HCT116 (cell line): ENCODE data around the gene NELFB. TPM values are rescaled to one million over a fixed set of nuclear protein-coding genes. Genes with fewer than 3 reads are reported as not detected.
"Not testable (repeated sequence)": the region's sequence is repeated elsewhere in the genome, so short reads cannot be mapped to it uniquely, and the experiment has no call there.

Source experiments
- ATAC-seq: fragments of 200-7000 bp; cut with Tn5 transposase; 2 replicates; pipeline ENCODE4 v1.9.1; 2020; ENCODE audit warnings: mild to moderate bottlenecking, moderate library complexity
- BruUV-seq: library from RNA; stranded (reverse); fragments of 400-500 nt; replicated peaks from 2 replicates; lab custom pipeline; 2021; lab: Mats Ljungman, UMichigan
- CTCF ChIA-PET: fragments of 300-600 bp; sonication (Branson Sonifier 250); formaldehyde crosslinking; loops from one replicate; lab custom pipeline; 2021; ENCODE audit warnings: antibody characterized with exemption; lab: Charles Lee
- POLR2A ChIA-PET: fragments of 300-600, 350-600 bp; sonication (Branson Sonifier 250); formaldehyde crosslinking; loops from one replicate; lab custom pipeline; 2021; ENCODE audit warnings: antibody characterized with exemption; lab: Charles Lee
- RAD21 ChIA-PET, 2 experiments: fragments of 300-600 bp; sonication (Branson Sonifier 250); formaldehyde crosslinking; loops; one replicate each; lab custom pipeline; 2023; ENCODE audit warnings: low total read pairs in 2 of 2; ENCODE audit not compliant: uncharacterized antibody in 2 of 2, unreplicated experiment in 2 of 2, low non-redundant PET in 1 of 2; lab: Charles Lee
- DNase-seq: peaks from one replicate; pipeline ENCODE4 v3.0.0-alpha.2; 2010; ENCODE audit warnings: low read depth, low spot score
- H2AFZ ChIP-seq: fragments of 200-600 bp; shearing (Covaris generic), sonication (generic); 2 replicates; pipeline ENCODE4 v1.6.1; 2017; ENCODE audit warnings: low read depth, mixed run types, mixed read lengths, antibody characterized with exemption, low read length; ENCODE audit not compliant: poor library complexity, severe bottlenecking
- H3K27ac ChIP-seq: 2 replicates; pipeline ENCODE4 v1.5.1; 2012; ENCODE audit warnings: low read depth, low read length
- H3K27me3 ChIP-seq: fragments of 200-600 bp; sonication (generic); 2 replicates; pipeline ENCODE4 v1.6.1; 2016; ENCODE audit warnings: mixed run types, low read length, mixed read lengths; ENCODE audit not compliant: insufficient read depth
- H3K36me3 ChIP-seq, 2 experiments: fragments of 200-500 bp in 1 of 2; fragments of 200-600 bp in 1 of 2; sonication (Bioruptor generic) in 1 of 2; sonication (generic) in 1 of 2; 2 replicates each; pipeline versions ENCODE4 v1.5.1 to v1.6.1; 2014 to 2016; ENCODE audit warnings: low read length in 2 of 2, inconsistent platforms in 1 of 2, mixed read lengths in 1 of 2, mixed run types in 1 of 2; ENCODE audit not compliant: insufficient read depth in 2 of 2, control insufficient read depth in 1 of 2
- H3K4me1 ChIP-seq, 2 experiments: fragments of 200-600 bp in 1 of 2; sonication (generic) in 1 of 2; 2 replicates each; pipeline versions ENCODE4 v1.5.1 to v1.6.1; 2012 to 2017; ENCODE audit warnings: low read length in 2 of 2, inconsistent platforms in 1 of 2, mild to moderate bottlenecking in 1 of 2, mixed read lengths in 1 of 2, mixed run types in 1 of 2, moderate library complexity in 1 of 2; ENCODE audit not compliant: insufficient read depth in 2 of 2, control insufficient read depth in 1 of 2
- H3K4me2 ChIP-seq: fragments of 200-600 bp; sonication (generic); 2 replicates; pipeline ENCODE4 v1.6.1; 2017; ENCODE audit warnings: mixed run types, low read length, mixed read lengths
- H3K4me3 ChIP-seq, 2 experiments: fragments of 200-600 bp in 1 of 2; sonication (generic) in 1 of 2; replicated peaks in 1 of 2; 2 replicates each; pipeline ENCODE4 v1.5.1; 2011 to 2016; ENCODE audit warnings: low read length in 2 of 2, control low read depth in 1 of 2, low read depth in 1 of 2, mild to moderate bottlenecking in 1 of 2, mixed read lengths in 1 of 2, mixed run types in 1 of 2
- H3K79me2 ChIP-seq: fragments of 200-600 bp; sonication (generic); 2 replicates; pipeline ENCODE4 v1.6.1; 2017; ENCODE audit warnings: mild to moderate bottlenecking, mixed run types, low read length, moderate library complexity, mixed read lengths; ENCODE audit not compliant: insufficient read depth
- H3K9ac ChIP-seq: fragments of 200-600 bp; sonication (generic); 2 replicates; pipeline ENCODE4 v1.6.1; 2016; ENCODE audit warnings: low read length, mixed read lengths
- H3K9me2 ChIP-seq: fragments of 200-600 bp; sonication (generic), shearing (Covaris generic); 2 replicates; pipeline ENCODE4 v1.6.1; 2017; ENCODE audit warnings: mixed run types, mild to moderate bottlenecking, moderate library complexity; ENCODE audit not compliant: insufficient read depth
- H3K9me3 ChIP-seq, 2 experiments: fragments of 200-500 bp in 1 of 2; fragments of 200-600 bp in 1 of 2; sonication (Bioruptor generic) in 1 of 2; sonication (generic) in 1 of 2; 2 replicates each; pipeline ENCODE4 v1.6.1; 2014 to 2017; ENCODE audit warnings: low read length in 2 of 2, mixed read lengths in 2 of 2, inconsistent platforms in 1 of 2, low read depth in 1 of 2, mild to moderate bottlenecking in 1 of 2, mixed run types in 1 of 2, moderate library complexity in 1 of 2; ENCODE audit not compliant: control insufficient read depth in 1 of 2, insufficient read depth in 1 of 2
- H4K20me1 ChIP-seq: fragments of 200-600 bp; sonication (generic), shearing (Covaris generic); 2 replicates; pipeline ENCODE4 v1.6.1; 2017; ENCODE audit warnings: mixed run types, mild to moderate bottlenecking, moderate library complexity; ENCODE audit not compliant: insufficient read depth
- EGR1 ChIP-seq: IDR thresholded peaks from 2 replicates; pipeline ENCODE4 v1.6.1; 2012; ENCODE audit warnings: low read depth
- EZH2 ChIP-seq: fragments of 200-600 bp; sonication (generic); IDR thresholded peaks from 2 replicates; pipeline ENCODE4 v1.6.1; 2017; ENCODE audit warnings: antibody characterized with exemption, mixed run types
- EZH2phosphoT487 ChIP-seq: fragments of 200-600 bp; IDR thresholded peaks from 2 replicates; pipeline ENCODE4 v1.6.1; 2018; ENCODE audit warnings: antibody characterized with exemption, borderline replicate concordance
- FOSL1 ChIP-seq: IDR thresholded peaks from 2 replicates; pipeline ENCODE4 v1.6.1; 2012; ENCODE audit warnings: low read depth
- POLR2A ChIP-seq: IDR thresholded peaks from 2 replicates; pipeline ENCODE4 v1.7.0; 2011; ENCODE audit warnings: borderline replicate concordance; ENCODE audit not compliant: insufficient read depth, insufficient read length; ENCODE audit errors: extremely low read depth
- SP1 ChIP-seq: IDR thresholded peaks from 2 replicates; pipeline ENCODE4 v1.6.1; 2012; ENCODE audit warnings: low read depth
- SRF ChIP-seq: IDR thresholded peaks from 2 replicates; pipeline ENCODE4 v1.6.1; 2012; ENCODE audit warnings: low read depth
- TCF7L2 ChIP-seq: IDR thresholded peaks from 2 replicates; pipeline ENCODE4 v1.7.0; 2011; ENCODE audit warnings: borderline replicate concordance, inconsistent platforms; ENCODE audit not compliant: insufficient read depth, insufficient read length; ENCODE audit errors: extremely low read depth
- ZFX ChIP-seq: fragments of 450-650 bp; IDR thresholded peaks from 2 replicates; pipeline ENCODE4 v1.6.1; 2017
- ZNF274 ChIP-seq: fragments of 200-500 bp; sonication (Bioruptor generic); IDR thresholded peaks from 2 replicates; pipeline ENCODE4 v1.6.1; 2014; ENCODE audit warnings: mild to moderate bottlenecking, low read depth, low read length, inconsistent platforms
- intact Hi-C: fragments of 100-400 bp; cut with micrococcal nuclease; formaldehyde crosslinking; loops from 2 replicates; pipeline ENCODE4 v1.10.0; 2022
- total RNA-seq: library from RNA; stranded (reverse); gene quantifications from one replicate; pipeline ENCODE4 v1.2.1, GENCODE V29; 2021; ENCODE audit not compliant: unreplicated experiment
- TF ChIP-seq, protein P1 (sequence below), 3 experiments: fragments of 200-600 bp in 1 of 3; sonication (generic) in 1 of 3; IDR thresholded peaks in 2 of 3; conservative IDR thresholded peaks in 1 of 3; 2 replicates each; pipeline ENCODE4 v1.5.1; 2012 to 2017; ENCODE audit warnings: low read depth in 2 of 3, low read length in 2 of 3, antibody characterized with exemption in 1 of 3, borderline replicate concordance in 1 of 3, control low read depth in 1 of 3, mild to moderate bottlenecking in 1 of 3, mixed read lengths in 1 of 3, mixed run types in 1 of 3, moderate library complexity in 1 of 3; ENCODE audit not compliant: insufficient read depth in 1 of 3
- TF ChIP-seq, protein P2 (sequence below): IDR thresholded peaks from 2 replicates; pipeline ENCODE4 v1.6.1; 2012
- TF ChIP-seq, protein P3 (sequence below): IDR thresholded peaks from 2 replicates; pipeline ENCODE4 v1.6.1; 2011; ENCODE audit warnings: mild to moderate bottlenecking, low read length, moderate library complexity; ENCODE audit not compliant: insufficient replicate concordance; ENCODE audit errors: extremely low read depth

NELFB gene
- total RNA-seq, 1 experiment from 2014 or later: 86.4 TPM

DNA sequence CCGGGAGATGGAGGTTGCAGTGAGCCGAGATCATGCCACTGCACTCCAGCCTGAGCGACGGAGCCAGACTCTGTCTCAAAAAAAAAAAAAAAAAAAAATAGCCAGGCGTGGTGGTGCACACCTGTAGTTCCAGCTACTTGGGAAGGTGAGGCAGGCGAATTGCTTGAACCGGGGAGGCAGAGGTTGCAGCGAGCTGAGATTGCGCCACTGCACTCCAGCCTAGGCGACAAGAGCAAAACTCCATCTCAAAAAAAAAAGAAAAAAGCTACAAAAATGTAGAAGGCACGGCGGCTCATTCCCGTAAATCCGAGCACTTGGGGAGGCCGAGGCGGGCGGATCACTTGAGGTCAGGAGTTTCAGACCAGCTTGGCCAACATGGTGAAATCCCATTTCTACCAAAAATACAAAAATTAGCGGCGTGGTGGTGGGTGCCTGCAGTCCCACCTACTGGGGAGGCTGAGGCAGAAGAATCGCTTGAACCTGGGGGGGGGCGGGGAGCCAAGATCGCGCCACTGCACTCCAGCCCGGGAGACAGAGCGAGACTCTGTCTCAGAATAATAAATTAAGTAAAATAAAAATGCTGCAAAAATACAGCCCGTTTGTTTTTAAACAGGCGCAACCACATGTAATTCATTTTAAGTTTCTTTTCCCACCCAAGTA is 15.5 kb upstream of the NELFB start:
- H3K9me3 ChIP-seq, intact Hi-C loops, H3K27me3 ChIP-seq, H2AFZ ChIP-seq, DNase-seq, H3K9me2 ChIP-seq, ATAC-seq: not testable (repeated sequence)
- H3K79me2 ChIP-seq: peaks cover 40% of the 10 kb centered on the region
- ChIA-PET CTCF (interaction anchor here (1.9 kb wide), 1 partner anchor 210 kb away, joined by 4 read pairs; no protein-coding TSS in a partner anchor), RAD21 (interaction anchor here in 1 of 2 experiments (0.7 kb wide), 1 partner anchor 13 kb away, joined by 3 read pairs; the partner anchor contains the start of gene RNF224), POLR2A (interaction anchor here (0.7 to 1.9 kb wide), 12 partner anchors 10 to 169 kb away, joined by 3 to 39 read pairs (median 5); partner anchors contain the start of genes NELFB, NRARP, RNF224 and SAPCD2)
- H4K20me1 ChIP-seq: peaks cover 21% of the 10 kb centered on the region; the same call in 1 of the 2 replicates
- peak overlapping the region; percentile 79 for H3K4me2 ChIP-seq
- H3K36me3 ChIP-seq: peaks cover 11 to 21% of the 10 kb centered on the region in 2 experiments
- peak overlapping the region; percentile 100 for H3K27ac ChIP-seq
- peaks cover 31 to 61% of the 10 kb centered on the region in 2 experiments for H3K4me1 ChIP-seq
- H3K9ac ChIP-seq: peak overlapping the region; percentile 97
- peak overlapping the region; percentile 69 to 73 for H3K4me3 ChIP-seq
- BruUV-seq: TSS peak; percentile 71

DNA sequence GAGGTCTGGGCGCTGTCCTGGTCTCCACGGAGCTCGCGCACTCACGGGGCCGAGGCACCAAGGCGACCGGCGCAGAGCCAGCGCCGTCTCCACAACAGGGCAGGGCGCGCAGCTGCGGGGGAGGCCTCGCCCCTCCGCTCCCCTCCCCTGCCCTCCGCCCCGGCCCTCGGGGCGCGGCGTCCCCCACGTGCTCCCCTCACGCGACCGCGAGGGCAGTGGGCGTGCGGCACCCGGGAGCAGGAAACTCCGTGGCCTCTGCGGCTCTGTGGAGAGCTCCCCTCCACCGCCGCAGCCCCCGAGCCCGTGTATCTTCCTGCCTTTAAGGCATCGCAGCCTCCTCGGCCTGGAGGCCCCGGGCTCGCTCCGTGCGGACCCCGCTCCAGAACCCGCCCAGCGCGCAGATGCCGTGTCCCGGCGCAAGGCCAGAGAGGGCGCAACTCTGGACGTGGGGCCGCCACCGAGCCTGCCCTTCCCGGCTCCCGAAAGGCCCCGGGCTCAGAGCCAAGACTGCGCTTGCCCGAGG is 14.7 kb upstream of the NELFB start:
- POLR2A ChIA-PET: interaction anchor here (0.6 to 1.9 kb wide), 30 partner anchors 9 to 292 kb away, joined by 3 to 39 read pairs (median 5); partner anchors contain the start of genes ANAPC2, DPP7, ENTPD2 and ENTPD8
- TF ChIP-seq TCF7L2: no peak
- TF ChIP-seq, protein P1, sequence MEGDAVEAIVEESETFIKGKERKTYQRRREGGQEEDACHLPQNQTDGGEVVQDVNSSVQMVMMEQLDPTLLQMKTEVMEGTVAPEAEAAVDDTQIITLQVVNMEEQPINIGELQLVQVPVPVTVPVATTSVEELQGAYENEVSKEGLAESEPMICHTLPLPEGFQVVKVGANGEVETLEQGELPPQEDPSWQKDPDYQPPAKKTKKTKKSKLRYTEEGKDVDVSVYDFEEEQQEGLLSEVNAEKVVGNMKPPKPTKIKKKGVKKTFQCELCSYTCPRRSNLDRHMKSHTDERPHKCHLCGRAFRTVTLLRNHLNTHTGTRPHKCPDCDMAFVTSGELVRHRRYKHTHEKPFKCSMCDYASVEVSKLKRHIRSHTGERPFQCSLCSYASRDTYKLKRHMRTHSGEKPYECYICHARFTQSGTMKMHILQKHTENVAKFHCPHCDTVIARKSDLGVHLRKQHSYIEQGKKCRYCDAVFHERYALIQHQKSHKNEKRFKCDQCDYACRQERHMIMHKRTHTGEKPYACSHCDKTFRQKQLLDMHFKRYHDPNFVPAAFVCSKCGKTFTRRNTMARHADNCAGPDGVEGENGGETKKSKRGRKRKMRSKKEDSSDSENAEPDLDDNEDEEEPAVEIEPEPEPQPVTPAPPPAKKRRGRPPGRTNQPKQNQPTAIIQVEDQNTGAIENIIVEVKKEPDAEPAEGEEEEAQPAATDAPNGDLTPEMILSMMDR (IDR thresholded peaks at IDR 0.05 in 2 of 3, conservative IDR thresholded peaks at IDR 0.05 in 1 of 3; ENCODE audit: borderline replicate concordance in 1 of 3, insufficient read depth in 1 of 3, low read depth in 2 of 3, low read length in 2 of 3): no peak
- no peak for TF ChIP-seq EZH2
- TF ChIP-seq ZFX: peak; percentile 97
- no peak for TF ChIP-seq FOSL1
- TF ChIP-seq ZNF274: no peak
- peak; percentile 64 for TF ChIP-seq POLR2A
- TF ChIP-seq, protein P2, sequence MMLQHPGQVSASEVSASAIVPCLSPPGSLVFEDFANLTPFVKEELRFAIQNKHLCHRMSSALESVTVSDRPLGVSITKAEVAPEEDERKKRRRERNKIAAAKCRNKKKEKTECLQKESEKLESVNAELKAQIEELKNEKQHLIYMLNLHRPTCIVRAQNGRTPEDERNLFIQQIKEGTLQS: no peak
- TF ChIP-seq EZH2phosphoT487: no peak
- TF ChIP-seq, protein P3, sequence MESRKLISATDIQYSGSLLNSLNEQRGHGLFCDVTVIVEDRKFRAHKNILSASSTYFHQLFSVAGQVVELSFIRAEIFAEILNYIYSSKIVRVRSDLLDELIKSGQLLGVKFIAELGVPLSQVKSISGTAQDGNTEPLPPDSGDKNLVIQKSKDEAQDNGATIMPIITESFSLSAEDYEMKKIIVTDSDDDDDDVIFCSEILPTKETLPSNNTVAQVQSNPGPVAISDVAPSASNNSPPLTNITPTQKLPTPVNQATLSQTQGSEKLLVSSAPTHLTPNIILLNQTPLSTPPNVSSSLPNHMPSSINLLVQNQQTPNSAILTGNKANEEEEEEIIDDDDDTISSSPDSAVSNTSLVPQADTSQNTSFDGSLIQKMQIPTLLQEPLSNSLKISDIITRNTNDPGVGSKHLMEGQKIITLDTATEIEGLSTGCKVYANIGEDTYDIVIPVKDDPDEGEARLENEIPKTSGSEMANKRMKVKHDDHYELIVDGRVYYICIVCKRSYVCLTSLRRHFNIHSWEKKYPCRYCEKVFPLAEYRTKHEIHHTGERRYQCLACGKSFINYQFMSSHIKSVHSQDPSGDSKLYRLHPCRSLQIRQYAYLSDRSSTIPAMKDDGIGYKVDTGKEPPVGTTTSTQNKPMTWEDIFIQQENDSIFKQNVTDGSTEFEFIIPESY: no peak
- no peak for TF ChIP-seq EGR1
- no peak for TF ChIP-seq SP1
- no peak for TF ChIP-seq SRF

More for the DNA sequence above, 14.7 kb upstream of the NELFB start:
- no peak overlapping the region for H2AFZ ChIP-seq
- no peaks in the 10 kb centered on the region for H3K9me3 ChIP-seq
- ChIA-PET CTCF (interaction anchor here (1.0 to 1.9 kb wide), 5 partner anchors 14 to 211 kb away, joined by 3 to 10 read pairs (median 5); partner anchors contain the start of gene MAN1B1), RAD21 (no interaction called here)
- no TSS peak for BruUV-seq
- ATAC-seq: peak; percentile 37
- no peaks in the 10 kb centered on the region for H3K27me3 ChIP-seq
- H4K20me1 ChIP-seq: peaks cover 21% of the 10 kb centered on the region; the same call in 1 of the 2 replicates
- H3K4me1 ChIP-seq: peaks cover 31 to 61% of the 10 kb centered on the region in 2 experiments
- H3K4me2 ChIP-seq: peak overlapping the region; percentile 79
- H3K36me3 ChIP-seq: peaks cover 11 to 21% of the 10 kb centered on the region in 2 experiments
- H3K9me2 ChIP-seq: no peaks in the 10 kb centered on the region
- peak overlapping the region; percentile 69 to 73 for H3K4me3 ChIP-seq
- H3K9ac ChIP-seq: peak overlapping the region; percentile 97
- intact Hi-C loops: no loop called here
- DNase-seq: no peak
- H3K27ac ChIP-seq: peak overlapping the region; percentile 100
- peaks cover 40% of the 10 kb centered on the region for H3K79me2 ChIP-seq
